Mesenchymal stem cell (in vitro differentiated cells and primary cell): ENCODE measurements around the gene PFN2. TPM values are rescaled to one million over a fixed set of nuclear protein-coding genes. Genes with fewer than 3 reads are reported as not detected.

Experiments
- DNase-seq: peaks from one replicate; pipeline ENCODE4 v3.0.0-alpha.2; 2013
- H2AFZ ChIP-seq: one replicate; pipeline ENCODE4 v1.6.1; 2013; ENCODE audit warnings: low read depth, mild to moderate bottlenecking, control low read depth, inconsistent platforms, low read length, moderate library complexity
- H2AK5ac ChIP-seq: 2 replicates; pipeline ENCODE4 v1.6.1; 2013; ENCODE audit warnings: low read length, moderate library complexity, mild to moderate bottlenecking, inconsistent platforms; ENCODE audit not compliant: severe bottlenecking
- H2BK120ac ChIP-seq: one replicate; pipeline ENCODE4 v1.6.1; 2013; ENCODE audit warnings: low read depth, mild to moderate bottlenecking, inconsistent platforms, low read length, moderate library complexity
- H2BK12ac ChIP-seq, 2 experiments: one replicate each; pipeline ENCODE4 v1.6.1; 2013; ENCODE audit warnings: inconsistent platforms in 2 of 2, low read length in 2 of 2, mild to moderate bottlenecking in 2 of 2, moderate library complexity in 2 of 2, control low read depth in 1 of 2
- H2BK15ac ChIP-seq: one replicate; pipeline ENCODE4 v1.6.1; 2013; ENCODE audit warnings: mild to moderate bottlenecking, low read depth, inconsistent platforms; ENCODE audit not compliant: poor library complexity, severe bottlenecking
- H2BK5ac ChIP-seq: 2 replicates; pipeline ENCODE4 v1.6.1; 2013; ENCODE audit warnings: low read depth, mild to moderate bottlenecking, low read length, control low read depth, inconsistent platforms; ENCODE audit not compliant: poor library complexity, severe bottlenecking
- H3K14ac ChIP-seq, 2 experiments: one replicate each; pipeline ENCODE4 v1.6.1; 2013; ENCODE audit warnings: inconsistent platforms in 2 of 2, low read length in 2 of 2, control low read depth in 1 of 2, mild to moderate bottlenecking in 1 of 2, moderate library complexity in 1 of 2
- H3K18ac ChIP-seq, 2 experiments: one replicate each; pipeline ENCODE4 v1.6.1; 2013; ENCODE audit warnings: inconsistent platforms in 2 of 2, low read length in 2 of 2, control low read depth in 1 of 2, low read depth in 1 of 2, mild to moderate bottlenecking in 1 of 2
- H3K23ac ChIP-seq, 2 experiments: one replicate each; pipeline ENCODE4 v1.6.1; 2013; ENCODE audit warnings: inconsistent platforms in 2 of 2, low read length in 2 of 2, mild to moderate bottlenecking in 2 of 2, moderate library complexity in 2 of 2, control low read depth in 1 of 2
- H3K27ac ChIP-seq: 2 replicates; pipeline ENCODE4 v1.5.1; 2013; ENCODE audit warnings: mild to moderate bottlenecking, moderate library complexity, low read length, control low read depth, inconsistent platforms; ENCODE audit not compliant: poor library complexity, severe bottlenecking
- H3K27me3 ChIP-seq, 2 experiments: 2 replicates each; pipeline versions ENCODE4 v1.6.1 to v1.7.0; 2013; ENCODE audit warnings: low read length in 2 of 2, mild to moderate bottlenecking in 2 of 2, moderate library complexity in 2 of 2, control low read depth in 1 of 2, inconsistent platforms in 1 of 2; ENCODE audit not compliant: control insufficient read depth in 1 of 2, insufficient read depth in 1 of 2
- H3K36me3 ChIP-seq, 2 experiments: 2 replicates each; pipeline versions ENCODE4 v1.6.1 to v1.7.0; 2013; ENCODE audit warnings: low read length in 2 of 2, control low read depth in 1 of 2, inconsistent platforms in 1 of 2, low read depth in 1 of 2, mild to moderate bottlenecking in 1 of 2; ENCODE audit not compliant: insufficient read depth in 2 of 2, control insufficient read depth in 1 of 2
- H3K4ac ChIP-seq, 2 experiments: one replicate each; pipeline ENCODE4 v1.6.1; 2013; ENCODE audit warnings: inconsistent platforms in 2 of 2, low read length in 2 of 2, mild to moderate bottlenecking in 2 of 2, moderate library complexity in 2 of 2, control low read depth in 1 of 2, low read depth in 1 of 2
- H3K4me1 ChIP-seq: 2 replicates; pipeline ENCODE4 v1.6.1; 2013; ENCODE audit warnings: low read depth, low read length, control low read depth; ENCODE audit not compliant: control insufficient read depth, insufficient read depth
- H3K4me2 ChIP-seq: 2 replicates; pipeline ENCODE4 v1.6.1; 2013; ENCODE audit warnings: low read length, mild to moderate bottlenecking, inconsistent platforms; ENCODE audit not compliant: poor library complexity, severe bottlenecking
- H3K4me3 ChIP-seq, 2 experiments: 2 replicates each; pipeline versions ENCODE4 v1.5.1 to v1.7.0; 2013; ENCODE audit warnings: low read length in 2 of 2, mild to moderate bottlenecking in 2 of 2, control low read depth in 1 of 2, low read depth in 1 of 2; ENCODE audit not compliant: insufficient read depth in 1 of 2
- H3K79me1 ChIP-seq: replicated peaks from 2 replicates; pipeline ENCODE4 v1.6.1; 2013; ENCODE audit warnings: mild to moderate bottlenecking, control low read depth, low read length, inconsistent platforms; ENCODE audit not compliant: poor library complexity, severe bottlenecking
- H3K9ac ChIP-seq: 2 replicates; pipeline ENCODE4 v1.7.0; 2013; ENCODE audit warnings: mild to moderate bottlenecking, low read length, moderate library complexity
- H3K9me3 ChIP-seq: 2 replicates; pipeline ENCODE4 v1.7.0; 2013; ENCODE audit warnings: mild to moderate bottlenecking, low read length; ENCODE audit not compliant: control insufficient read depth
- H4K8ac ChIP-seq: one replicate; pipeline ENCODE4 v1.6.1; 2013; ENCODE audit warnings: inconsistent platforms, mild to moderate bottlenecking, low read length, moderate library complexity
- H4K91ac ChIP-seq: one replicate; pipeline ENCODE4 v1.6.1; 2013; ENCODE audit warnings: mild to moderate bottlenecking, low read length, inconsistent platforms
- WGBS: methylation state at CpG from one replicate; pipeline ENCODE4 v1.1.7; 2013; ENCODE audit warnings: mixed read lengths; 5-methylcytosine and 5-hydroxymethylcytosine counted together
- small RNA-seq: library from polyadenylated mRNA; stranded (forward); fragments of <200 nt; extraction: miRNeasy Mini kit (QIAGEN cat#:217004); gene quantifications from one replicate; pipeline ENCODE3, GENCODE V24; 2013; ENCODE audit warnings: low read depth

PFN2 gene

DNA sequence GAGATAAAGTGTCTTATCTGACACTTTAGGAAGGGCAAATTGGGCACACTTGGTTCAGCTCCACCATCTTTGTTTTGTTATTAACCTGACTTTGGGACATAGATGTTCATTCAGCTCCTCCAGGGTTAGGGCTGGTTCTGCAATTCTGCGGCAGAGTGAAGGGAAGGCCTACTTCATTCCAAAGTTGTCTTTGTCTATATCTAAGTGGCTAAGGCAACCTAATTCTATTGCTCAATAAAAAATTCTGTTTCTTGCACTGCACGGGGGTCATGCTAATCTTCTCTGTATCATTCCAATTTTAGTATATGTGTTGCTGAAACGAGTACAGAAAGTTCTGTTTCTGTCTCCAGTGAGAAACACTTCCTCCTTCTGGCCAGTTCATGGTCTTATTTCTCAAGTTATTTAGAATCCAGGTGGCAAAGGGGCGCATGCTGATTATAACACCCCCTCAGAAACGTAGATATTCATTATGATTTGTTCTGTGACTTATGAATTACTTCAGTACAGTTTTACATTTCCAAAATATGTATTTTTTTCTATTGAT, 53.5 kb downstream of the PFN2 start:
- H3K18ac ChIP-seq = no peak overlapping the region

More for the DNA sequence above, 53.5 kb downstream of the PFN2 start:
- WGBS = 93% methylated on average over 3 of the region's 5 CpGs
- Histone ChIP-seq H3K4ac (no peak overlapping the region), H3K27me3 (no peaks in the 10 kb centered on the region), H2BK120ac (no peak overlapping the region), H3K14ac (no peak overlapping the region), H3K27ac (no peak overlapping the region), H3K4me2 (no peak overlapping the region), H3K79me1 (peaks cover 1% of the 10 kb centered on the region), H4K8ac (no peak overlapping the region), H2AFZ (no peak overlapping the region), H2BK5ac (no peak overlapping the region), H2AK5ac (no peak overlapping the region), H2BK12ac (no peak overlapping the region), H3K4me3 (no peak overlapping the region), H3K23ac (no peak overlapping the region), H3K9ac (no peak overlapping the region), H3K9me3 (no peaks in the 10 kb centered on the region), H4K91ac (no peak overlapping the region), H2BK15ac (no peak overlapping the region), H3K4me1 (no peaks in the 10 kb centered on the region), H3K36me3 (peaks cover 0 to 55% of the 10 kb centered on the region in 2 experiments)
- DNase-seq = no peak

Small RNA genes within 50 kb of the gene (small RNA-seq; reads per million reads assigned to genes)
- gene RNU6-720P = not detected
